HG03575 (cell line): ENCODE results near the gene MTPN.

Source experiments
- ATAC-seq: cut with Tn5 transposase; IDR thresholded peaks from one replicate; pipeline ENCODE4 v1.9.1; 2021; ENCODE audit not compliant: unreplicated experiment, insufficient number of reproducible peaks, low FRiP score; ENCODE audit errors: extremely low read depth

MTPN gene

GRCh38 chr7:135977007-135977741 lies at the start of gene MTPN:
Gene MTPN, minus strand, starts transcription at chr7:135977359. Its CDS starts 259 bp downstream, at chr7:135977100.
- ATAC-seq: peak; percentile 19

DNA sequence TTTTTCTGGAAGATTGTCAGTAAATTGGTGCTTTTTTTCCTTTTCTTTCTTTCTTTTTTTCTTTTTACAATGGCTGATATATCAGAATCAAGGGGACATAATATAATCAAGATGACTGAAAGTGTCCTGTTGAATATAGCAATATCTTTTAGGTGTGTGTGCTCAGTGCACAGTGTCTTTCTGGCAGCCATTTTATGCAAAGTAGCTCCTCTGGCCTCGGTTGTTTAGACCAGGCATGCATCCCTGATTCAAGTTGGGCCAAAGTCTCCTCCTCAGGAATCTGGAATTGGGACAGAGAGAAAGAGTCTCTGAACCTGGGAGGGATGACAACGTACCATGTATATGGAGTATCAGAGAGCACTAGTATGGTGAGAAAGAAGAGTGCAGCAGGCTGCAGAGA lies 49.0 kb upstream of the MTPN start:
- no peak for ATAC-seq

DNA sequence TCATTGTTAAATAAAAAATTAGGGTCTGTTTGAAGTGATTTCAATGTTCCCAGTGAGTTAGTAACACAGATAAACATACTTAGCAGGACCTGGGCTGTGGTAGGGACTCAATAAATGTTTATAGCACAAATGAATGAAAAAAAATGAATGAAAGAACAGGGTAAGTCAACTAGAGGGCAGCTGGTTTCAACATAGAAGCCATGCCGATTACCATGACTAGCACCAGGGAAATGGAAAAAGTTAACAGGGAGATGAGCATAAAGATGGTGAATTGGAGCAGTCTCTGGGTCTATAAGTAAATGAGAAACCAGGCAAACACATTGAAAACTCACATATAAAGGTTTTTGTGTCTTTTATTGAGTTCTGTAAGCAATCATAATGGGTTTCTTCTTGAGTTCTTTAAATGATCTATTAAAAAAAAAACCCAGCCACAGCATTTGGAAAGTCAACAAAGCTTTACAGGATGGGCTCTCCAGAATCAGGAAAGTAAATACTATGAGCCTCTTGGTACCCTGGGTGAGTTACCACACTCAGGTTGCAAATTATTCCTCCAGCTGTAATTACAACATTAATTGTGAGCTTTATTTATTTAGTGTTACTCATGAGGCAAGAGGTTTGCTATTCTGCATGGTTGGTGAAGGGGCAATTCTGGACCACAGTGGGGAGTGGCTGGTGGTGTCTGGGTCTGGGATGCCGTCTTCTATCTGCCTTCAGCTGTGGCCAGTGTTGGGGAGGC lies 46.1 kb upstream of the MTPN start:
- ATAC-seq: no peak

DNA sequence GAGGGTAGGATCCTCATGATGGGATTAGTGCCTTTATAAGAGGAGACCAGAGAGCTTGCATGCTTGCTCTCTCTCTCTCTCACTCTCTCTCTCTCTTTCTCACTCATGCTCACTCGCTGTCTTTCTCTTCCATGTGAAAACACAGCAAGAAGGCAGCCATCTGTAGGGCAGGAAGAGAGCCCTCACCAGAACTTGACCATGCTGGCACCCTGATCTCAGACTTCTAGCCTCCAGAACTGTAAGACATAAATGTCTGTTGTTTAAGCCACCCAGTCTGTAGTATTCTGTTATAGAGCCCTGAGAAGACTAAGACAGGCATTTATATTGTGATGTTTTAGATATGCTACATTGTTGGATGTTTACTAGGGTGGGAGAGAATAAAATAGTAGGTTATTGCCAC lies 43.4 kb upstream of the MTPN start:
- no peak for ATAC-seq

- no peak for ATAC-seq
Measured at GRCh38 chr7:136018104-136018503, 40.9 kb upstream of the MTPN start.

DNA sequence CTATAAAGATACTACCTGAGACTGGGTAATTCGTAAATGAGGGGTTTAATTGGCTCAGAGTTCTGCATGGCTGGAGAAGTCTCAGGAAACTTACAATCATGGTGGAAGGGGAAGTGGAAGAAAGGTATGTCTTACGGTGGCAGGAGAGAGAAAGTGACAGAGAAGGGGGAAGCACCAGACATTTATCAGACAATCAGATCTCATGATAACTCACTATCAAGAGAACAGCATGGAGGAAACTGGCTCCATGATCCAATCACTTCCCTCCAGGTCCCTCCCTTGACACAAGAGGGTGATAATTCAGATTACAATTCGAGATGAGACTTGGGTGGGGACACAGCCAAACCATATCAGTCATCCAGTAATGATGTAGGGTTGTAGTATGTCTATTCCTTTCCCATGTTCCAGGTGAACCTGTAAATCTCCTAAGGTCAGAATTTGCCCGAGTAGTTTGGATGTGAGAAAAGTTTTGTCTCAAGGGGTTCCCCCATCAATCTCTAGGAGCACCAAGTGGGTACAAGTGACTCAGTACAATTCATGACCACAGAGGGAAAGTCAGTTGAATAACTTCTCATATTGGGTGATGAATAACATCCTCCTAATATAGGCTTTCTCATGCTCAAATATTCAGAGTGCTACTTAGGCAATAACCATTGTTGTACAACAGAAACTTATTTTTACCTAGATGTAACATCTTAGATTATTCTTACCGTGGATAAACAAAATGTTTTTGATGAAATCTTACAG lies 39.7 kb upstream of the MTPN start:
- no peak for ATAC-seq

GRCh38 chr7:136015638-136016037 lies 38.5 kb upstream of the MTPN start:
- ATAC-seq: no peak

DNA sequence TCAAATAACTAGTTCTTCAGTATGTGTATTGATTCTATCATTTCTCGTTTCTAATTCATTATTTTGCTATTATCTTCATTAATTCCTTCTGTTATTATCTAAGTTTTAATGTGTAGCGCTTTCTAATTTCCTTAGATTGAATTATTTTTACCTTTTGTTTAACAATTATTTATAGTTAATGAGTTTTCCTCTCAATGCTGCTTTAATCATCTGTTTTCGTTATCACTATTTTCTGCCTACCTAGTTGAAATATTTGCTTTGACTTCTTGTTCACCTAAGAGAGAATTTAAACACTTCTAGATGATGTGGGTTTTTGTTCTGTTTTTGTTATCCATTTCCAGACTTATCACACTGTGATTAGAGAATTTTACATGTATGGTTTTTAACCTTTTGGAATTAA lies 37.5 kb upstream of the MTPN start:
- ATAC-seq: no peak

- no peak for ATAC-seq
Measured at GRCh38 chr7:136012238-136012637, 35.1 kb upstream of the MTPN start.

GRCh38 chr7:136009488-136010079 lies 32.4 kb upstream of the MTPN start:
- no peak for ATAC-seq

- ATAC-seq: no peak
Measured at GRCh38 chr7:136006208-136006607, 29.0 kb upstream of the MTPN start.

DNA sequence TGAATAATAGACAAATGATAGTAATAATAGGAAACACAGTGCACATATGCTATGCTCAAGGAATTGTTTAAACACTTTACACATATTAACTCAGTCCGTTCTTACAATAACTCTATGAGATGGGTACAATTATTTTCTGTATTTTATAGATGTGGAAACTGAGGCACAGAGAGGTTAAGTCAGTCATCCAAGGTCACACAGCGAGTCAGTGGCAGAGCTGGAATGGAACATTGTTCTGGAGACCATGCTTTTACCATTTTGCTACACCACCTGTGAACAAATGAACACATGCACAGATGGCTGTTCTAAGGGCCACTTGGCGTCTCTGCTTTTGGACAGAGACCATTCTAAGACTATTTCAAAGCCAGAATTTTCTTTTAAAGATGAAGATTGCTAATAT lies 26.9 kb upstream of the MTPN start:
- no peak for ATAC-seq

- no peak for ATAC-seq
Measured at GRCh38 chr7:136002802-136003201, 25.6 kb upstream of the MTPN start.

DNA sequence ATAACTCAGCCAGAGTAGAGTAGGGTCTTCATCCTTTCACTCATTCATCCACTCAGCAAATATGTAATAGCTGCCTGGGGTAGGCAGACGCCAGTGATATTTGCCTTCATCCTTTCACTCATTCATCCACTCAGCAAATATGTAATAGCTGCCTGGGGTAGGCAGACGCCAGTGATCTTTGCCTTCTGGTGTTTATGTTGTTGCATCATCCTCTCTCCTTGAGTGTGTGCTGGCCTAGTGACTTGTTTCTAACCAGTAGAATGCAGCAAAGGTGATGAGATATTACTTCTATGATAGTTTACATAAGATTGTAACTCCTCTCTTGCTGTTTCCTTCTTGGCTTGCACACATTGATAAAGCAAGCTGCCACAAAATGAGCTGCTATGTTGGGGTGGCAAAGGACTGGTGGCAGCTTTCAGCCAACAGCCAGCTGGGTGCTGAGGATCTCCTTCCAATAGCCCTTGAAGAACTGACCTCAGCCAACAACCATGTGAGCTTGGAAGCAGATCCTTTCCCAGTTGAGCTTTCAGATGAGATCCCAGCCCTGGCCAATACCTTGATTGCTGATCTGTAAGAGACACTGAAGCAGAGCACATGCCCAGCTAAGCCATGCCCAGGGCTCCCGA lies 23.2 kb upstream of the MTPN start:
- no peak for ATAC-seq

- no peak for ATAC-seq
Measured at GRCh38 chr7:135998081-135998480, 20.9 kb upstream of the MTPN start.

DNA sequence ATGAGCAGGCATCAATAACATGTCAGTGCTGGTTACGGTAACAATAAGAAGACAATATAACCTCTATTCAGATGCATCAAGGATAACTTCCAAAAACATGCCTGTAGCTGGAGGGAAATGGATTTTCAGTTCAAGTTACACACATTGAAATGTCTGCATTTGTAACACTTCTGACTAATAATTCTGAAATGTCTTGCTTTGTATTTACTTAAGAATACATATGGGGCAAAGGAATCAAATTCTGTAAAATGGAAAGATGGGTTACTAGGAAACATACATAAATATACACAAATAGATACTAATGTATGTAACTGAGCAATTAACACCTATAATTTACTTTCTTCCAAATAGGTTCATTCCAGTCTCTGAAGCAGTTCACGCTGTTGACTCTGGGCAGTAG lies 18.6 kb upstream of the MTPN start:
- ATAC-seq: no peak

GRCh38 chr7:135994466-135995205 lies 17.5 kb upstream of the MTPN start:
- ATAC-seq: no peak

DNA sequence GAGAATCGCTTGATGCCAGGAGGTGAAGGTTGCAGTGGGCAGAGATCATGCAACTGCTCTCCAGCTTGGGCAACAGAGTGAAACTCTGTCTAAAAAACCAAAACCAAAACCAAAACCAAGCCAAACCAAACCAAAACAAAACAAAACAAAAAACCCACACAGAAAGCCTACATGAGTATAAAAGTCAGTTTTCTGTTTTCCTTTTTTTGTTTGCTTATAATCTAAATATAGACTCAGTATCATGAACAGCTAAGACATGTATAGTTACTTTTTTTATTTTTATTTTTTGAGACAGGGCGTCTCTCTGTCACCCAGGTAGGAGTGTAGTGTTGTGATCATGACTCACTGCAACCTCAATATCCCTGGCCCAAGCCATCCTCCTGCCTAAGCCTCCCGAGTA lies 16.8 kb upstream of the MTPN start:
- ATAC-seq: peak; percentile 37

DNA sequence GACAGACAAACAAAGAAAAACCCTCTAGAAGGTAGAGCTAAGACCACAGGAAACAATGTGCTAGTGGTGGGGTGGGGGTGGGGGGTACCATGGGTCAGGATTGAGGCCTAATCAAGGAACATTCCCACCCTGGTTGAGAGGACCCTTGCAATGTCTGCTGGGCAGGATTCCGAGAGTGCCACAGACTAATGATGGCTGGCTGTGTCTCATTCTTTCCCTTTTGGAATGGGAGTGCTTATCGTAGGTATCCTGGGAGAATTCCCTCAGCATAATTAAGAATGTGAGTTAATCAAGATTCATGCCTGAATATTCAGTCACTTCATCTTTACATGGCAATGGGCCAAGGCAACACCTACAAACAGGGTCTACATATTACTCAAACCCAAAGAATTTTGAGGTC lies 14.7 kb upstream of the MTPN start:
- no peak for ATAC-seq
